RWPE1 (cell line): ENCODE measurements around the gene RMND5B.
"Not testable (repeated sequence)": the region's sequence is repeated elsewhere in the genome, so short reads cannot be mapped to it uniquely, and the experiment has no call there.

Experiments
- CTCF ChIA-PET: fragments of 350-600 bp; sonication (Branson Sonifier 250); formaldehyde crosslinking; extraction: SDS; loops from one replicate; lab custom pipeline; 2021; lab: Yijun Ruan, JAX
- POLR2A ChIA-PET: fragments of 400-600 bp; formaldehyde crosslinking; extraction: SDS; loops from one replicate; lab custom pipeline; 2020; ENCODE audit warnings: antibody characterized with exemption; ENCODE audit not compliant: low non-redundant PET; lab: Yijun Ruan, JAX
- DNase-seq: peaks from one replicate; pipeline ENCODE4 v3.0.0; 2012; ENCODE audit warnings: low spot score
- H3K27ac ChIP-seq: fragments of 450-650 bp; 2 replicates; pipeline ENCODE4 v1.5.1; 2017
- TF ChIP-seq, protein P1 (sequence below): fragments of 450-650 bp; conservative IDR thresholded peaks from 2 replicates; pipeline ENCODE4 v1.5.1; 2017; ENCODE audit warnings: low read depth, mild to moderate bottlenecking

The RMND5B gene, protein sequence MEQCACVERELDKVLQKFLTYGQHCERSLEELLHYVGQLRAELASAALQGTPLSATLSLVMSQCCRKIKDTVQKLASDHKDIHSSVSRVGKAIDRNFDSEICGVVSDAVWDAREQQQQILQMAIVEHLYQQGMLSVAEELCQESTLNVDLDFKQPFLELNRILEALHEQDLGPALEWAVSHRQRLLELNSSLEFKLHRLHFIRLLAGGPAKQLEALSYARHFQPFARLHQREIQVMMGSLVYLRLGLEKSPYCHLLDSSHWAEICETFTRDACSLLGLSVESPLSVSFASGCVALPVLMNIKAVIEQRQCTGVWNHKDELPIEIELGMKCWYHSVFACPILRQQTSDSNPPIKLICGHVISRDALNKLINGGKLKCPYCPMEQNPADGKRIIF

DNA sequence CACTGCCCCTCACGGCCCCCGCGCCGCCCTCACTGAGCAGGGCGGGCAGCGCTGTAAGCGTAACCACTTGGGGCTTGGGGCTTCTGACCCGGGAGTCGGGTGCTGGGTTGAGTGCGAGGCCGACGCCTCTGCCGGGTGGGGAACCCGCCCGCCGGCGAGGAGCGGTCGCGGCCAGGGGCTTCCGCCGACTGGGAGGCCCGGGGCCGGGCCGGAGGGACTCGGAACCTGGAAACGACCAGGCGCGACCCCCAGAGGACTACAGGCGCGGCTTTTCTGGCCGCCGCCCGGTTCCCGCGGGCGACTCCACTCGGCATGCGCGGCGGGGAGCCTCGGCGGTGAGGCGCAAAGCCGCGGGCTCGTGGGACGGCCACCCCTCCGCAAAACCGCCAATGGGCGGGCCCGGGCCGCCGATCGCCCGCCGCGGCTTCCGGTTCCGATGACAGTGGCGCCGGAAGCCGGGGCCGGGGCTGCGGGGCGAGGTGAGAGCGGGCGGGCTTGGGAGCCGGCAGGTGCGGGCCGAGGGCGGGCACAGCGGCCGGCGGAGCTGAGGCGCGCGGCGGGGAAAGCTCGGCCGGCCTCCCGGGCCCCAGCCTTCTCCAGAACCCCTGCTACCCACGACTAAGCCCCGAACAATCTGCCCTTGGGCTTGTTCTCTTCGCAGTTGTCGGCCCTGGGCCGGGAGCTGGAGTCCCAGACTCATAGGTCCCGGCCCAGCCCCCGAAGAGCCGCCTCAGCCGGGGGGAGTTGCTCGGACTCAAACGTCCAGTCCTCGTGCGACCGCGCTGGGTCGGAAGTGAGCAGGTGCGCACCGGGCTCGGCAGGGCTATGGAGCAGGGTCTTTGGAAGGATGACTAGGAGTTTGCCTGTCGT, at the start of gene RMND5B:
Gene RMND5B (plus strand): TSS at position 439 of the 870 bp plus-strand sequence. CDS start 7,106 bp downstream, outside the sequence.
- POLR2A ChIA-PET: interaction anchor here (0.6 to 2.0 kb wide), 3 partner anchors 9 to 560 kb away, joined by 4 to 8 read pairs (median 4); no protein-coding TSS in a partner anchor
- CTCF ChIA-PET: interaction anchor here (0.6 to 0.8 kb wide), 2 partner anchors 23 to 140 kb away, joined by 3 to 6 read pairs; partner anchors contain the start of gene NHP2
- DNase-seq: peak; percentile 94
- peak within 1 kb of the TSS; percentile 92 for H3K27ac ChIP-seq
- TF ChIP-seq, protein P1, sequence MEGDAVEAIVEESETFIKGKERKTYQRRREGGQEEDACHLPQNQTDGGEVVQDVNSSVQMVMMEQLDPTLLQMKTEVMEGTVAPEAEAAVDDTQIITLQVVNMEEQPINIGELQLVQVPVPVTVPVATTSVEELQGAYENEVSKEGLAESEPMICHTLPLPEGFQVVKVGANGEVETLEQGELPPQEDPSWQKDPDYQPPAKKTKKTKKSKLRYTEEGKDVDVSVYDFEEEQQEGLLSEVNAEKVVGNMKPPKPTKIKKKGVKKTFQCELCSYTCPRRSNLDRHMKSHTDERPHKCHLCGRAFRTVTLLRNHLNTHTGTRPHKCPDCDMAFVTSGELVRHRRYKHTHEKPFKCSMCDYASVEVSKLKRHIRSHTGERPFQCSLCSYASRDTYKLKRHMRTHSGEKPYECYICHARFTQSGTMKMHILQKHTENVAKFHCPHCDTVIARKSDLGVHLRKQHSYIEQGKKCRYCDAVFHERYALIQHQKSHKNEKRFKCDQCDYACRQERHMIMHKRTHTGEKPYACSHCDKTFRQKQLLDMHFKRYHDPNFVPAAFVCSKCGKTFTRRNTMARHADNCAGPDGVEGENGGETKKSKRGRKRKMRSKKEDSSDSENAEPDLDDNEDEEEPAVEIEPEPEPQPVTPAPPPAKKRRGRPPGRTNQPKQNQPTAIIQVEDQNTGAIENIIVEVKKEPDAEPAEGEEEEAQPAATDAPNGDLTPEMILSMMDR: no peak

DNA sequence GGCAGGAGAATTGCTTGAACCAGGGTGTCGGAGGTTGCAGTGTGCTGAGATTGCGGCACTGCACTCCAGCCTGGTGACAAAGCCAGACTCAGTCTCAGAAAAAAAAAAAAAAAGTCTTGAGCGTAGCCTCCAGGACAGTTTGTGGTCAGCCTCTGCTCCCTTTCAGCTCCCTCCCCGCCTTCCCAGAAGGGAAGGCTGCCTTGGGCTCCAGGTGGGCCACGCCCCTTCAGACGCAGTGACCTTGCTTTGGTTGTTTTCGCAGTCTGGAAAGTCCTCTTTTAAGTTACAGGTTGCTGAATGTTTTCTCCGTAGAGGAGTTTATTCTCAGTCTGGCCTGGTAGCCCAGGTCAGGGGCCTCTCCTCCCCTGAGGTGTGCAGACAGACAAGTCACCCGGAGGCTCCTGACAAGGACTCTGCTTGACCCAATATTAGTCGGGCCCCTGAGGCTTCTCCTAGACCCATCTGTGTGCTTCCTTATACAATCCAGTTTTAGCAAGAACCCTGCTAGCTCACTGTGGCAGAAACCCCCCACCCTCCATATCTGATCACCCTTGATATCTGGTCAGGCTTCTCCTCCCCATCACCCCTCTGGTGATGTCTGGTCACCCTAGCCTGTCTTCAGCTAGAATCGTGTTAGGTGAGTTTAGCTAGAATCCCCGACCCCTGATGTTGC, 49.1 kb upstream of the RMND5B start:
- H3K27ac ChIP-seq: no peak overlapping the region
- ChIA-PET CTCF (interaction anchor here (0.8 kb wide), 1 partner anchor 64 kb away, joined by 5 read pairs; no protein-coding TSS in a partner anchor), POLR2A (interaction anchor here (0.6 kb wide), 2 partner anchors 20 to 42 kb away, joined by 3 read pairs; no protein-coding TSS in a partner anchor)
- TF ChIP-seq, protein P1: no peak
- no peak for DNase-seq

DNA sequence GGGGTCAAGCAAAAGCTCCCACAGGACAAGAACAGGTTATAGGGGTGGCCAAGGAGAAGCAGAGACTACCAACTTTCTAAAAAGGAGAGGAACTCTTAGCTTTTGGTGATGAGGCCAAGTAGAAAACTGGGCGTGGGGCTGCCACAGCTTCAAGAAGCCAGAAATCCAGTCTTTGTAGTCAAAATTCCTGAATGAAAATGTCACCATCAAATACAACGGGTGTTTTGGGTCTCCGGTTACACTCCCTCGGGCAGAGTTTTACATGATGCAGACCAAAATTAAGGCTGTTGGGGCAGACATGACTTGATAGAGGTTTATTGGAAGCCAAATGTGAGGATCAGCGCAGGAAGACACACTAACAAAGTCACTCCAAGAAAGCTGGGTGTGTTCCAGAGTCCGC, 46.9 kb upstream of the RMND5B start:
- no peak for DNase-seq
- H3K27ac ChIP-seq: no peak overlapping the region
- CTCF ChIA-PET: interaction anchor here (1.7 kb wide), 1 partner anchor 8 kb away, joined by 7 read pairs; no protein-coding TSS in a partner anchor
- POLR2A ChIA-PET: no interaction called here
- TF ChIP-seq, protein P1: no peak

DNA sequence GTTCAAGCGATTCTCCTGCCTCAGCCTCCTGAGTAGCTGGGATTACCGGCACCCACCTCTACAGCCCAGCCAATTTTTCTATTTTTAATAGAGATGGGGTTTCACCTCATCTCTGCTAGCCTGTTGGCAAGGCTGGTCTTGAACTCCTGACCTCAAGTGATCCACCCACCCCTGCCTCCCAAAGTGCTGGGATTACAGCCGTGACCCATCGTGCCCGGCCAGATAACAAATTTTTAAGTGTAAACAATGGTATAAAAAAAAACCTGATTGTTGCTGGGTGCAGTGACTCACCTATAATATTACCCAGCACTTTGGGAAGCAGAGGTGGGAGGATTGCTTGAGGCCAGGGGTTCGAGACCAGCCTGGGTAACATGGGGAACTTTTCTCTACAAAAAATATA, 45.5 kb upstream of the RMND5B start:
- CTCF ChIA-PET: interaction anchor here (0.7 kb wide), 1 partner anchor 556 kb away, joined by 3 read pairs; no protein-coding TSS in a partner anchor

DNA sequence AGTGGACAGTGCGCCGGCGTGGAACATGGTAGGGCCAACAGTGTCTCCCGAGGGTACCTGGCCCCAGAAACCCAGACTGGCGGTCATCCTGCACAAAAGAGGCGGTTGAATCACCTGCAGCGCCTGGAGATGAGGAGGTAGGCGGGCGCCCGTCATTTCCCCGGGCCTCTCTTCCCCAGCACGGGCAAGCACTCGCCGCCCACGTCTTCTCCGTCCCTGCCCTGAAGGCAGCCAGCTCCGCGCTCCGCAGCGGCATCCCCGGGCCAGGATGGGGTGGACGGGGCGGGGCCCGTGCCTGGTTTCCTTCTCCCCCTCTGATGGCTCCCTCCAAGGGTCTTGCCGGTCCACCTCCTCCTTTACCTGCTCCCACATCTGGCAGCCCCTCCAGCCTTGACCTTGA, 44.5 kb upstream of the RMND5B start:
- H3K27ac ChIP-seq: no peak overlapping the region
- peak; percentile 77 for DNase-seq
- CTCF ChIA-PET: interaction anchor here (0.7 kb wide), 1 partner anchor 557 kb away, joined by 3 read pairs; no protein-coding TSS in a partner anchor
- POLR2A ChIA-PET: no interaction called here
- TF ChIP-seq, protein P1: no peak

More for the DNA sequence above, 45.5 kb upstream of the RMND5B start:
- POLR2A ChIA-PET: no interaction called here
- no peak overlapping the region for H3K27ac ChIP-seq
- TF ChIP-seq, protein P1: no peak
- DNase-seq: no peak

DNA sequence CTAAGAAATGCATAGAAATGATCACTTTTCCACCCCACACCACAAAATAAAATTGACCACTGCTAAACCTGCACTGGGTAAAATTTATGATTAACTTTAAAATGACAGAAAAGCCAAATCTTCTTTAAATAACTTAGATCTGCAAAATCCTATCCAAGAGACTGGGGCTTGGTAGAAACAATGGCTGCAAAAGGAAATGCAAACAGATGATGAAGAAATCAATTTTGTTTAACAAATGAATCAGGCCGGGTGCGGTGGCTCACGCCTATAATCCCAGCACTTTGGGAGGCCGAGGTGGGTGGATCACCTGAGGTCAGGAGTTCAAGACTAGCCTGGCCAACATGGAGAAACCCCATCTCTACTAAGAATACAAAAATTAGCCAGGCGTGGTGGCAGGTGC, 43.6 kb upstream of the RMND5B start:
- DNase-seq, POLR2A ChIA-PET, H3K27ac ChIP-seq: not testable (repeated sequence)
- CTCF ChIA-PET: interaction anchor here (0.7 to 1.0 kb wide), 2 partner anchors 11 to 18 kb away, joined by 4 read pairs; no protein-coding TSS in a partner anchor
